AML-193 (cell line): ENCODE data around the gene CFAP97D2.
"Not testable (repeated sequence)": the region's sequence is repeated elsewhere in the genome, so short reads cannot be mapped to it uniquely, and the experiment has no call there.

Experiments
- DNase-seq, 2 experiments: peaks; one replicate each; lab custom pipeline; 2025; lab: John Stamatoyannopoulos, UW

The CFAP97D2 gene

GRCh38 chr13:114158869-114159666 lies 20.0 kb upstream of the CFAP97D2 start:
- DNase-seq = not testable (repeated sequence)

- no peak for DNase-seq
These were observed 18.0 kb upstream of the CFAP97D2 start for GRCh38 chr13:114161028-114161556.

GRCh38 chr13:114161644-114162532 lies 17.2 kb upstream of the CFAP97D2 start:
- DNase-seq = peak; percentile 69 to 72

- DNase-seq = no peak
These were observed 16.5 kb upstream of the CFAP97D2 start for GRCh38 chr13:114162533-114162922.

GRCh38 chr13:114164053-114164452 lies 15.0 kb upstream of the CFAP97D2 start:
- DNase-seq = no peak

GRCh38 chr13:114164681-114165429 lies 14.2 kb upstream of the CFAP97D2 start:
- DNase-seq = no peak

- no peak for DNase-seq
These were observed 12.5 kb upstream of the CFAP97D2 start for GRCh38 chr13:114166381-114167131.

GRCh38 chr13:114167426-114167825 lies 11.6 kb upstream of the CFAP97D2 start:
- no peak for DNase-seq

GRCh38 chr13:114167885-114168284 lies 11.2 kb upstream of the CFAP97D2 start:
- DNase-seq = no peak

- DNase-seq = no peak
These were observed 5.8 kb upstream of the CFAP97D2 start for GRCh38 chr13:114173272-114173671.

- no peak for DNase-seq
These were observed 5.3 kb upstream of the CFAP97D2 start for GRCh38 chr13:114173745-114174144.

- no peak for DNase-seq
These were observed 4.5 kb upstream of the CFAP97D2 start for GRCh38 chr13:114174529-114174961.

- not testable (repeated sequence) for DNase-seq
These were observed 2.6 kb upstream of the CFAP97D2 start for GRCh38 chr13:114176359-114176902.

GRCh38 chr13:114177245-114178010 lies 1.6 kb upstream of the CFAP97D2 start:
- DNase-seq = no peak

- DNase-seq = no peak
These were observed 6.3 kb downstream of the CFAP97D2 start for GRCh38 chr13:114185182-114185971.

- no peak for DNase-seq
These were observed 15.8 kb downstream of the CFAP97D2 start for GRCh38 chr13:114194853-114195252.

GRCh38 chr13:114196629-114197028 lies 17.6 kb downstream of the CFAP97D2 start:
- DNase-seq = no peak

- DNase-seq = no peak
These were observed 19.5 kb downstream of the CFAP97D2 start for GRCh38 chr13:114198556-114198955.

- not testable (repeated sequence) for DNase-seq
These were observed 20.5 kb downstream of the CFAP97D2 start for GRCh38 chr13:114199526-114199925.
